ENCODE measurements around the gene GRK1. TPM values are rescaled to one million over a fixed set of nuclear protein-coding genes. Genes with fewer than 3 reads are reported as not detected.

GRK1 gene
- total and polyA plus RNA-seq, 2 donors = 0.11 to 0.14 TPM

DNA sequence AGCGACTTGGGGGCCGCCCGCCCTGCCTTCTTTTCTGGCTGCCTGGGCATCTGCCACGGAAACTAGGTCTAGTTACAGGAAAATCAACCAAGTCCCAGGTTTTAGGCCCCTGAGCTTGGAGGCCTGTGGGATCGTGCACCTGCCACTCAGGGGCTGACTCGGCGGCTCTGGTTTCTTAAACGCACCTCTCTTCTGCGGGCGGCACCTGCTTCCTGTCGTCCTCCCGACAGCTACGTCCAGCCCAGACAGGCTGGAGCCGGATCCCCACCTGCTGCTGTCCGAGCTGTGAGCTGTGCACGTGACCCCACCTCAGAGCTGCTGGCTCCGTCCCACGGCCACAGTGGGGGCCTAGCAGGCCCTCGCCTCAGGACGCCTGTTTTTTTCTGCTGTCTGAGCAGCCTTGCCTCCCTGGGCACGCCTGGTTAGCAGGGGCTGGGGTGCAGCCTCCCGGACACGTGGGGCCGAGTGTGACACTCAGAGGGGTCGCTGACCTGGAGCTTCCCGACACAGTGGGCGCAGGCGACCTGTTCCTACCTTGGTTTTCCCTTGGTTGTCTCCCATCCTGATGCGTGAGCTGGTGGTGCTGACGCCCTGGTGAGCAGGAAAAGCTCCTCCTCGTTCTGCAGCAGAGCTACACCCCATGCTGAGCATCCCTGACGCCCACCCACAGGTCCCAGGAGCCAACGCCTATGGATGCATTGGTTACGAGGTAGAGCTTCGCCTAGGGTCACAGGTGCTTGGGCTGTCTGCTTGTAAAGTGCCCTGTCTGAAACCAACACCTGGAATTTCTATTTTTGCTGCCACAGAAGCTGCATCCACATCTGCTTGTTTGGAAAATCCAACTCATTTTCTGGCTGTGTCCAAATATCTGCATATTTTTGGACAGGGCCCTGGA is 109.5 kb downstream of the GRK1 start:
- DNase-seq (ENCODE audit: low read depth in 6 of 9, low spot score in 9 of 9) = no peak
- H3K27me3 ChIP-seq (ENCODE audit: control insufficient read depth in 2 of 2, insufficient read depth in 1 of 2, low read length in 1 of 2) = peaks cover 0 to 14% of the 10 kb centered on the region in 2 donors
- H3K4me1 ChIP-seq (ENCODE audit: control insufficient read depth in 2 of 2, insufficient read depth in 2 of 2, low read length in 2 of 2) = no peaks in the 10 kb centered on the region
- no peak overlapping the region for H3K4me3 ChIP-seq (ENCODE audit: low read length in 2 of 2)
- no peak overlapping the region for H3K27ac ChIP-seq (ENCODE audit: low read depth in 1 of 2, low read length in 1 of 2)
- WGBS = 85% methylated on average over 35 of the region's 35 CpGs
- H3K36me3 ChIP-seq (ENCODE audit: control insufficient read depth in 2 of 2, insufficient read depth in 2 of 2, low read length in 1 of 2) = no peaks in the 10 kb centered on the region
- peaks cover 0 to 8% of the 10 kb centered on the region in 2 donors for H3K9me3 ChIP-seq (ENCODE audit: control insufficient read depth in 2 of 2, insufficient read depth in 1 of 2, low read length in 1 of 2)

DNA sequence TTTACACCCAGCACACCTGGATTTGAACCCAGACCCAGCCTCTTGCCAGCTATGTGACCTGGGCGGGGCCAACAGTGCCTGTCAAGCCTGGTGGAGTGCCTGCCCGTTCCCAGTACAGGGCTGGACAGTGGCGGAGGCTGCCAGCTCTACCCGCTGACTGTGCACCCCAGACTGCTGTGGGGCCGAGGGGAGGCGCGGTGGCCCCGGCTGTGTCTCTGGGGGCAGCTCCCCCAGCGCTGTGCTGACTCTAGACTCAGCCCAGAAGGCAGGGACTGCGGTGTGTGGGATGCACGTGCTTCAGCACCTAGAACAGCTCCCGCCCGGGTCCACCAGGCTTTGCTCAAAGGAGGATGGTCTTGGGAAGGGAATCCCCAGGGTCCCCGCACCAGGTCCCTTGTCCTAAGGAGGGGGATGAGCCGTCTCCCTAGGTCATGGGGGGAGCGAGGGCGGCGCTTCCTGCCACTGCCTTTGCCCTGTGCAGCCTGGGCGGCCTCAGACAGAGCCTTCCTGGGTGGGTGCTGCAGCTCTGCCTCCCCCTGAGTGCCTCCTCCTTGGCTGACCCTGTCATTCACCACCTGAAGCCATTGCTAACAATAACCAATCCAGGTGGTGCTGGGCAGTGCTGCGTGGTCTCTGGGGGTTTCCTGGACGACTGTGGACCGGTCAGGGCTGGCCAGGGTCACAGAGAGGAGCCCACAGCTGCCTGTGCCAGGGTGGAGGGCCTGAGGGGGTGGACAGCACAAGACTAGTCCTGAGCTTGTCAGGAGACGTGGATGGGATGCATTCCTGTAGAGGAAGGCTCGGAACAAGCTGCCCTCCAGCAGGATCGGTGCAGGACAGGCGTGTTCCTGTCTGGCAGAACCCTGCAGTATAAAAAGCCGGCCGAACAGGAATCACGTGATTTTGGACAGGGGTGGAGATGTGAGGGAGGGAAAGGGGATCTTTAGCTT is 110.6 kb downstream of the GRK1 start:
- H3K4me1 ChIP-seq (ENCODE audit: control insufficient read depth in 2 of 2, insufficient read depth in 2 of 2, low read length in 2 of 2) = no peaks in the 10 kb centered on the region
- no peaks in the 10 kb centered on the region for H3K36me3 ChIP-seq (ENCODE audit: control insufficient read depth in 2 of 2, insufficient read depth in 2 of 2, low read length in 1 of 2)
- H3K9me3 ChIP-seq (ENCODE audit: control insufficient read depth in 2 of 2, insufficient read depth in 1 of 2, low read length in 1 of 2) = peaks cover 0 to 8% of the 10 kb centered on the region in 2 donors
- peak in 4 of 9 donors; percentile 9 to 35 (median 16) for DNase-seq (ENCODE audit: low read depth in 6 of 9, low spot score in 9 of 9)
- H3K27me3 ChIP-seq (ENCODE audit: control insufficient read depth in 2 of 2, insufficient read depth in 1 of 2, low read length in 1 of 2) = peaks cover 0 to 14% of the 10 kb centered on the region in 2 donors
- 48% methylated on average over 29 of the region's 29 CpGs for WGBS
- H3K4me3 ChIP-seq (ENCODE audit: low read length in 2 of 2) = no peak overlapping the region
- H3K27ac ChIP-seq (ENCODE audit: low read depth in 1 of 2, low read length in 1 of 2) = no peak overlapping the region

DNA sequence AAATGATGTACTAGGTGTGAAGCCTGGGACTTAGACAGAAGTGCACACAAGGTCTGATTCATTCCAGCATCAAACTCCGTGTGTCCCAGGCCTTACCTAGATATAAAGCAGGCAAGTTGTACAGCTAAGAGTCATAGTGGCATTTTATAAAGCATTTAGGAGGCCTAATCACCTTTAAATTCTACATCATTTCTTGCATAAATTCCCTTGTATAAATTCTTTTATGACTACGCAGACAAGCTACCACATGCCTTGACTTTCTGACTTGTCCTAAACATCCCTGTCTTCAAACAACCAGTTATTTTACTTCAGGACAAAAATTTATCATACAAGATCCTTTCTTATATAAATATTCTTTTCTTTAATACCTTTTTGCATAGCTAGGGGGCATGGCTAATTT is 114.6 kb downstream of the GRK1 start:
- Histone ChIP-seq H3K4me1 (ENCODE audit: control insufficient read depth in 2 of 2, insufficient read depth in 2 of 2, low read length in 2 of 2) (no peaks in the 10 kb centered on the region), H3K27me3 (ENCODE audit: control insufficient read depth in 2 of 2, insufficient read depth in 1 of 2, low read length in 1 of 2) (peaks cover 0 to 14% of the 10 kb centered on the region in 2 donors), H3K4me3 (ENCODE audit: low read length in 2 of 2) (no peak overlapping the region), H3K27ac (ENCODE audit: low read depth in 1 of 2, low read length in 1 of 2) (no peak overlapping the region), H3K36me3 (ENCODE audit: control insufficient read depth in 2 of 2, insufficient read depth in 2 of 2, low read length in 1 of 2) (no peaks in the 10 kb centered on the region), H3K9me3 (ENCODE audit: control insufficient read depth in 2 of 2, insufficient read depth in 1 of 2, low read length in 1 of 2) (no peaks in the 10 kb centered on the region)
- WGBS = 95% methylated on average over 2 of the region's 2 CpGs
- no peak for DNase-seq (ENCODE audit: low read depth in 6 of 9, low spot score in 9 of 9)

DNA sequence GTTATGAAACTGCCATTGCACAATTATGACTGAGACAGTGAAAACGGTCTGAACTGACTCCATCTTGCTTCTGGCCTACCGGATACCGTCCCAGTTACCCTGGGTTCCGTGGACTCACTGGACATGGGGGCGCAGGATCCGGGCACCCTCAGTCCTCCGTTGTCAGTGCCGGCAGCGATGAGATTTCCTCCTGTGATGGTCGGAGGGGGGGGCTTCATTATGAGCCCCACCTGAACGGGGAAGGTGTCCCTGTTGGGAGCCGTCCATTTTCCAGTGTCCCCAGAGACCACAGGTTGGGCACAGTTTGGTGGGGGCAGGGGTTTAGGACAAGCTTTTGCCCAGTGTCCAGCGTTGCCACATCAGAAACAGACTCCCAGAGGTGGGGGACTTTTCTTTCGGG is 115.5 kb downstream of the GRK1 start:
- no peak overlapping the region for H3K27ac ChIP-seq (ENCODE audit: low read depth in 1 of 2, low read length in 1 of 2)
- no peaks in the 10 kb centered on the region for H3K36me3 ChIP-seq (ENCODE audit: control insufficient read depth in 2 of 2, insufficient read depth in 2 of 2, low read length in 1 of 2)
- no peaks in the 10 kb centered on the region for H3K4me1 ChIP-seq (ENCODE audit: control insufficient read depth in 2 of 2, insufficient read depth in 2 of 2, low read length in 2 of 2)
- H3K9me3 ChIP-seq (ENCODE audit: control insufficient read depth in 2 of 2, insufficient read depth in 1 of 2, low read length in 1 of 2) = no peaks in the 10 kb centered on the region
- H3K27me3 ChIP-seq (ENCODE audit: control insufficient read depth in 2 of 2, insufficient read depth in 1 of 2, low read length in 1 of 2) = peaks cover 0 to 10% of the 10 kb centered on the region in 2 donors
- DNase-seq (ENCODE audit: low read depth in 6 of 9, low spot score in 9 of 9) = no peak
- WGBS = 85% methylated on average over 14 of the region's 14 CpGs
- H3K4me3 ChIP-seq (ENCODE audit: low read length in 2 of 2) = no peak overlapping the region

DNA sequence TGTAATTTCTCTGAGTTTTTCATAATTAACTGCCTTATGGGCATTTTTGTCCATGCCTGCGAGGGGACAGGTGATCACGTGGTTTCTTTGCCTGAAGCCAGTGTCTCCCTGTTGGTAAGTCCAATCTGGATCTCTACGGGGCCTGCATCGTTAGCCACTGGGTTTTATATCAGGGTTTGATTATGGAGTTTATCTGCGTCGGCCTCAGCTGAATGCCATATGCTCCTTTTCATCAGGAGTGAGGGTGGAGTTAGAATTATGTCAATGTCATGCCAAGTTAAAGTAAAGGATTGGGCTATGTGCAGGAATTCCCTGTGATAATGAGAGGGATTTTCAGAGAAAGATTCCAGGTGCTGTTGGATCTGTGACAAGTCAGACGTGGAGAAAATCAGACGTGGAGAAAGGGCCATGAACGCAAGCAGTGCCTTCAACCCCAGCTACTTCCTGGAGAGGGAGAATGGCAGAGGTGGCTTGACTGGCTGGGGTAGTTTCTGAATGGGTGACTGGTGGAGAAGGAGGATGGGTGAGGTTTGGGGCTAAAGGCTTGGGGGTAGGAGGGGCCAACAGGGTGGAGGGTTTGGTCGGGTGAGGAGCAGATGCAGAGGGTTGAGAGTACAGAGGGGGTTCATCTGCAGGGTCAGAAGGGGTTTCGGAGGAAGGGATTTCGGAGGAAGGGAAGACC is 116.3 kb downstream of the GRK1 start:
- no peaks in the 10 kb centered on the region for H3K9me3 ChIP-seq (ENCODE audit: control insufficient read depth in 2 of 2, insufficient read depth in 1 of 2, low read length in 1 of 2)
- DNase-seq (ENCODE audit: low read depth in 6 of 9, low spot score in 9 of 9) = no peak
- H3K4me1 ChIP-seq (ENCODE audit: control insufficient read depth in 2 of 2, insufficient read depth in 2 of 2, low read length in 2 of 2) = no peaks in the 10 kb centered on the region
- peaks cover 0 to 6% of the 10 kb centered on the region in 2 donors for H3K27me3 ChIP-seq (ENCODE audit: control insufficient read depth in 2 of 2, insufficient read depth in 1 of 2, low read length in 1 of 2)
- no peaks in the 10 kb centered on the region for H3K36me3 ChIP-seq (ENCODE audit: control insufficient read depth in 2 of 2, insufficient read depth in 2 of 2, low read length in 1 of 2)
- WGBS = 92% methylated on average over 12 of the region's 12 CpGs
- H3K27ac ChIP-seq (ENCODE audit: low read depth in 1 of 2, low read length in 1 of 2) = no peak overlapping the region
- H3K4me3 ChIP-seq (ENCODE audit: low read length in 2 of 2) = no peak overlapping the region

DNA sequence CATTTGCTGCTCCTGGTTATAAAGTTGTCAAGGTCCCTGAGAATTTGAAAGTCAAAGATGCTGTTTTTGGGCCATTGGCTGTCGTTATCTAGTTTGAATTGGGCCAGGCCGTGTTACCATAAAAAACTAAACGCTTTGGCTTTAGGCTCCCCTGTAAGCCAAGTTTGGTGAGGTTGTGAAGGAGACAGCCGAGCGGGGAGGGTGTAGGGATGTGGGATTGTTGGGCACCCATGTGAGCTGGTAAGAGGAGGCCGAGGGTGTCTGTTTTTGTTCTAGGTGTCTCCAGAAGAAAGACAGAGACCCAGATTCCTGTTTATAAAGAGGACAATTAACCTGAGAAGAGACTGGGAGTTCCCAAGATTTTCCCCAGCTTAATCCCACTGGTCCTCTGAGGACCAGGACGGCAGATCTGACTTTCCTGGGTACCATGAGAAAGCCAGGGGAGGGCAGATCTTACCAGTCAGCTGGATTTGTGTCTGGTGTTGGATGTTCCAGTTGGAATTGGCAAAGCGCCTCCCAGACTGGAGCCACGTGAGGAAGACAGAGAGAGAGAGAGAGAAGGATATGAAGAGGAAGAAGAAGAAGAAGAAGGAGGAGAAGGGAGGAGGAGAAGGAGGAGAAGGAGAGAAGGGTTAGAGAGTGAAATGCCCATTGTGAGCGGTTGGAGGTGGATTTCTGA is 117.1 kb downstream of the GRK1 start:
- Histone ChIP-seq H3K27ac (ENCODE audit: low read depth in 1 of 2, low read length in 1 of 2) (no peak overlapping the region), H3K36me3 (ENCODE audit: control insufficient read depth in 2 of 2, insufficient read depth in 2 of 2, low read length in 1 of 2) (no peaks in the 10 kb centered on the region), H3K9me3 (ENCODE audit: control insufficient read depth in 2 of 2, insufficient read depth in 1 of 2, low read length in 1 of 2) (no peaks in the 10 kb centered on the region), H3K4me3 (ENCODE audit: low read length in 2 of 2) (no peak overlapping the region), H3K27me3 (ENCODE audit: control insufficient read depth in 2 of 2, insufficient read depth in 1 of 2, low read length in 1 of 2) (peaks cover 0 to 5% of the 10 kb centered on the region in 2 donors), H3K4me1 (ENCODE audit: control insufficient read depth in 2 of 2, insufficient read depth in 2 of 2, low read length in 2 of 2) (no peaks in the 10 kb centered on the region)
- 87% methylated on average over 10 of the region's 10 CpGs for WGBS
- DNase-seq (ENCODE audit: low read depth in 6 of 9, low spot score in 9 of 9) = no peak

DNA sequence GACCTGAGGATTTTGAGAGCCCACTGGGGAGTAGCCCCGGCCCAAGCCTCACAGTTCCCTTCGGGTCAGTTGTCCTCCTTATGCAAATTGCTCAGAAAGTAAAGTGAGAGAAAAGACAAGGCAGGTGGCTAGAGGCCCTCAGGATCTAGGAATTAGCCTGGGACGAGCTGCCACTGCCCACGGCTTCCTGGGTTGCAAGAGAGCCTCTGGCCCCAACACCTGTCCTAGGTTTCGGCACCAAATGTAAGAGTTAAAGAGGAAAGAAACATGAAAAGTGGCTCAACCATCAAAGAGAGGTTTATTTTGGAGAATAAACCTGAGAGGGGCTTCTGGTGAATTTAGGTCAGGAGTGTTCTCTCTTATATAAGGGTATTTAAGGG is 117.6 kb downstream of the GRK1 start:
- Histone ChIP-seq H3K4me3 (ENCODE audit: low read length in 2 of 2) (no peak overlapping the region), H3K4me1 (ENCODE audit: control insufficient read depth in 2 of 2, insufficient read depth in 2 of 2, low read length in 2 of 2) (no peaks in the 10 kb centered on the region), H3K27me3 (ENCODE audit: control insufficient read depth in 2 of 2, insufficient read depth in 1 of 2, low read length in 1 of 2) (peaks cover 0 to 3% of the 10 kb centered on the region in 2 donors), H3K9me3 (ENCODE audit: control insufficient read depth in 2 of 2, insufficient read depth in 1 of 2, low read length in 1 of 2) (no peaks in the 10 kb centered on the region), H3K27ac (ENCODE audit: low read depth in 1 of 2, low read length in 1 of 2) (no peak overlapping the region), H3K36me3 (ENCODE audit: control insufficient read depth in 2 of 2, insufficient read depth in 2 of 2, low read length in 1 of 2) (no peaks in the 10 kb centered on the region)
- 79% methylated on average over 5 of the region's 5 CpGs for WGBS
- DNase-seq (ENCODE audit: low read depth in 6 of 9, low spot score in 9 of 9) = no peak

DNA sequence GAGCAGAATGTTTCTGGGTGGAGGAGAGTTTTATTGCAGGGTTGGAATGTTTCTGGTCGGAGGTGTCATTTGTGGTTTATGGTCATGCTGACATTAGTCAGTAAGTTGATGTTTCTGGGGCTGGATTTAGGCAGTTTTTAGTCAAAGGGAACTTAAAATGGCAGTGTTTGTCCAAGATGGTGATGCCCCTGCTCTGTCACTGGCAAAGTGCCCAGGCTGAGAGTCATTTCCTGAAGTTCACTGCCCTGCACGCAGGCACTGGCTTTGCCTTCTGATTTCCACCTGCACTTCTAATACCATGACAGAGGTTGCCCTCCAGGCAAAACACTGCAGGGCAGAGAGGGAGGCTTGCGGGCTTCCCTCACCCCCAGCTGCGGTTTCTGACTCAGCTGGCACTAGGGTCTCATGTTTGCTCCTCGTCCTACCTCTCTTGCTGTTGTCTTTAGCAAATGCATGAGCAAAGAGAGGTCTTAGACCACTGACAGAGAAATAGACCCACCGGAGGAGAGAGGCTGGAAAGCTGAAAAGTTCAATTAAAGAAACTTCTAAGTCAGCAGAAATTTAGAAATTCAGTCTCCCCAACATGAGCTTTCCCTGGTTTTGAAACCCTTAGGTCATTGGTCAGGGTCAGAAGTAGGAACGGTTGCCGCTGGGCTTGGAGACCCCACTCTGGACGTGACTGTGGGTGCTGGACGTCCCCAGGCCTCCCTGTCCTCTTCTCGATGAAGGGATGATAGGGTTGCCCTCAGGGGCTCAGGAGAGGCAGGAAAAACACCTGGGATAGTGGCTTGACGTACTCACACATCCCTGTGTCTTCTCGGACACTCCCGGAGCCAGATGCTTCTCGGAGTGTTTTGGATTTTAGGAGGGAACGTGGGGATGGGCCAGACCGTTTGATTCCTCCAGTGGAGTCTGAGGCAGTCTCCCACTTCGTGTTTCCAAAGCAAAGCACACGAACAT is 118.3 kb downstream of the GRK1 start:
- Histone ChIP-seq H3K4me1 (ENCODE audit: control insufficient read depth in 2 of 2, insufficient read depth in 2 of 2, low read length in 2 of 2) (no peaks in the 10 kb centered on the region), H3K27ac (ENCODE audit: low read depth in 1 of 2, low read length in 1 of 2) (no peak overlapping the region), H3K9me3 (ENCODE audit: control insufficient read depth in 2 of 2, insufficient read depth in 1 of 2, low read length in 1 of 2) (no peaks in the 10 kb centered on the region), H3K36me3 (ENCODE audit: control insufficient read depth in 2 of 2, insufficient read depth in 2 of 2, low read length in 1 of 2) (no peaks in the 10 kb centered on the region), H3K27me3 (ENCODE audit: control insufficient read depth in 2 of 2, insufficient read depth in 1 of 2, low read length in 1 of 2) (peaks cover 0 to 3% of the 10 kb centered on the region in 2 donors), H3K4me3 (ENCODE audit: low read length in 2 of 2) (no peak overlapping the region)
- DNase-seq (ENCODE audit: low read depth in 6 of 9, low spot score in 9 of 9) = no peak
- WGBS = 87% methylated on average over 19 of the region's 19 CpGs
